Neural progenitor cell (in vitro differentiated cells): ENCODE results near the gene BEAN1. TPM values are rescaled to one million over a fixed set of nuclear protein-coding genes. Genes with fewer than 3 reads are reported as not detected.

Experiments
- DNase-seq: peaks from one replicate; pipeline ENCODE4 v3.0.0-alpha.2; 2016; ENCODE audit warnings: low spot score
- H2AFZ ChIP-seq: fragments of 200-600 bp; sonication (generic); replicated peaks from 2 replicates; pipeline ENCODE4 v1.6.1; 2016; ENCODE audit warnings: antibody characterized with exemption
- H3F3A ChIP-seq: fragments of 200-600 bp; sonication (generic); 2 replicates; pipeline ENCODE4 v1.6.1; 2016; ENCODE audit warnings: antibody characterized with exemption, low read depth
- H3K27ac ChIP-seq: fragments of 200-600 bp; sonication (generic); 2 replicates; pipeline ENCODE4 v1.5.1; 2016; ENCODE audit warnings: mild to moderate bottlenecking
- H3K27me3 ChIP-seq: fragments of 200-600 bp; sonication (generic); 2 replicates; pipeline ENCODE4 v1.6.1; 2016; ENCODE audit warnings: mild to moderate bottlenecking, moderate library complexity
- H3K36me3 ChIP-seq: fragments of 200-600 bp; sonication (generic); 2 replicates; pipeline ENCODE4 v1.5.1; 2016
- H3K4me1 ChIP-seq: fragments of 200-600 bp; sonication (generic); 2 replicates; pipeline ENCODE4 v1.6.1; 2016; ENCODE audit warnings: mixed run types
- H3K4me2 ChIP-seq: fragments of 200-600 bp; sonication (generic); 2 replicates; pipeline ENCODE4 v1.6.1; 2016
- H3K4me3 ChIP-seq: fragments of 200-600 bp; sonication (generic); 2 replicates; pipeline ENCODE4 v1.5.1; 2016
- H3K79me2 ChIP-seq: fragments of 200-600 bp; sonication (generic); 2 replicates; pipeline ENCODE4 v1.6.1; 2016; ENCODE audit warnings: low read depth
- H3K9ac ChIP-seq: fragments of 200-600 bp; sonication (generic); 2 replicates; pipeline ENCODE4 v1.6.1; 2016
- H3K9me3 ChIP-seq: fragments of 200-600 bp; sonication (generic); 2 replicates; pipeline ENCODE4 v1.5.1; 2016; ENCODE audit warnings: low read depth
- H4K20me1 ChIP-seq: fragments of 200-600 bp; sonication (generic); 2 replicates; pipeline ENCODE4 v1.6.1; 2016; ENCODE audit warnings: low read depth
- H3K27ac Mint-ChIP-seq: 3 replicates; pipeline ENCODE4 v1.8.0; 2021; ENCODE audit warnings: mixed read lengths
- H3K27me3 Mint-ChIP-seq: 2 replicates; pipeline ENCODE4 v1.8.0; 2022; ENCODE audit warnings: low read depth, mild to moderate bottlenecking, inconsistent platforms, moderate library complexity, mixed read lengths; ENCODE audit not compliant: insufficient read depth
- H3K36me3 Mint-ChIP-seq: 3 replicates; pipeline ENCODE4 v1.8.0; 2021; ENCODE audit warnings: mixed read lengths
- H3K4me1 Mint-ChIP-seq: 3 replicates; pipeline ENCODE4 v1.8.0; 2021; ENCODE audit warnings: mixed read lengths
- H3K4me3 Mint-ChIP-seq: 3 replicates; pipeline ENCODE4 v1.8.0; 2021; ENCODE audit warnings: mild to moderate bottlenecking, moderate library complexity, mixed read lengths
- H3K9me3 Mint-ChIP-seq: 3 replicates; pipeline ENCODE4 v1.8.0; 2020; ENCODE audit warnings: mixed read lengths
- EZH2 ChIP-seq: fragments of 200-600 bp; sonication (generic); IDR thresholded peaks from 2 replicates; pipeline ENCODE4 v1.6.1; 2017; ENCODE audit warnings: antibody characterized with exemption, mild to moderate bottlenecking, moderate library complexity
- EZH2phosphoT487 ChIP-seq: fragments of 200-600 bp; sonication (generic); IDR thresholded peaks from 2 replicates; pipeline ENCODE4 v1.6.1; 2017; ENCODE audit warnings: antibody characterized with exemption
- total RNA-seq: library from RNA; depleted of rRNA; stranded (reverse); fragments of >200 nt; gene quantifications from 2 replicates; pipeline ENCODE4 v1.2.3, GENCODE V29; 2015; ENCODE audit warnings: low replicate concordance
- TF ChIP-seq, protein P1 (sequence below): fragments of 200-600 bp; sonication (generic); IDR thresholded peaks from 2 replicates; pipeline ENCODE4 v1.5.1; 2017; ENCODE audit warnings: antibody characterized with exemption, mild to moderate bottlenecking

The BEAN1 gene
- total RNA-seq, 1 donor from 2014 or later: 0.32 TPM

DNA sequence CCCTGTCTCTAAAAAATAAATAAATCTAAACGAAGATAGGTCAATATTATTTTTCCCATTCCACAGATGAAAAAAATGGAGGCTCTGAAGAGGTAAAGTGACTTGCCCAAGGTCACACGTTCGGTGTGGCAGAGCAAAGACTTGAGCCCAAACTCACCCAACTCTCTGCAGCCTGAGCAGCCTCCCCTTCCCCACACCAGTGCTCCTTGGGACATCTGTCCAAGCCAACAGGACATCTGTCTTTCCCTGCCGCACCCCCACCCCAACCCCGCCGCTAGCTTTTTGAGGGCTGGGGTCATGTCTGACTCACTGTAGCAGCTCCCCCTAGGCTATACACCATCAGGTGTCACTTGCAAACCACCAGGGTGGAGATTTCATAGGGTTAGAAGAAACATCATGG is 5.2 kb upstream of the BEAN1 start:
- H3K36me3 Mint-ChIP-seq: no peaks in the 10 kb centered on the region
- H3K4me1 Mint-ChIP-seq: peaks cover 11% of the 10 kb centered on the region
- H3K4me1 ChIP-seq: no peaks in the 10 kb centered on the region

DNA sequence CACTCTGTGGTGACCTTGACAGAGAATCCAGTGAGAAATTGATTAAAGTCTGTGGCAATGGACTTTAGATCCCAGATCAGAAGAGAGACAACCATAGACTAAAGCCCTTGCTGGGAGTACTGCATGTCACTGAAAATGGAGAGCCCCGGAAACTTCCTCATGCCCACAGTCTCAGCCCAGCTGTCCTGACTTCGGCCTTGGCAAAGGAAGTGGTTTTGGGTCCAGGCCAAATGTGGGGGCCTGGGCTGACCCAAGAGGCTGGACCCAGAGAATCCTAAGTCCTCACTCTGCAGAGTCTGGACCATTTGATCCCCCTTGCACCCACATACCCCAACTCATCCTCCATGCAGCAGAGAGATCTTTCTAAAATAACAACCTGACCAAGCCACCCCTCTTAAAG is 4.7 kb upstream of the BEAN1 start:
- peaks cover 21% of the 10 kb centered on the region for H3K27me3 Mint-ChIP-seq

More for the DNA sequence above, 5.2 kb upstream of the BEAN1 start:
- no peak overlapping the region for H3K27ac Mint-ChIP-seq
- H2AFZ ChIP-seq: no peak overlapping the region
- TF ChIP-seq EZH2phosphoT487: no peak
- TF ChIP-seq, protein P1, sequence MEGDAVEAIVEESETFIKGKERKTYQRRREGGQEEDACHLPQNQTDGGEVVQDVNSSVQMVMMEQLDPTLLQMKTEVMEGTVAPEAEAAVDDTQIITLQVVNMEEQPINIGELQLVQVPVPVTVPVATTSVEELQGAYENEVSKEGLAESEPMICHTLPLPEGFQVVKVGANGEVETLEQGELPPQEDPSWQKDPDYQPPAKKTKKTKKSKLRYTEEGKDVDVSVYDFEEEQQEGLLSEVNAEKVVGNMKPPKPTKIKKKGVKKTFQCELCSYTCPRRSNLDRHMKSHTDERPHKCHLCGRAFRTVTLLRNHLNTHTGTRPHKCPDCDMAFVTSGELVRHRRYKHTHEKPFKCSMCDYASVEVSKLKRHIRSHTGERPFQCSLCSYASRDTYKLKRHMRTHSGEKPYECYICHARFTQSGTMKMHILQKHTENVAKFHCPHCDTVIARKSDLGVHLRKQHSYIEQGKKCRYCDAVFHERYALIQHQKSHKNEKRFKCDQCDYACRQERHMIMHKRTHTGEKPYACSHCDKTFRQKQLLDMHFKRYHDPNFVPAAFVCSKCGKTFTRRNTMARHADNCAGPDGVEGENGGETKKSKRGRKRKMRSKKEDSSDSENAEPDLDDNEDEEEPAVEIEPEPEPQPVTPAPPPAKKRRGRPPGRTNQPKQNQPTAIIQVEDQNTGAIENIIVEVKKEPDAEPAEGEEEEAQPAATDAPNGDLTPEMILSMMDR: no peak
- no peak for TF ChIP-seq EZH2
- no peak overlapping the region for H3K27ac ChIP-seq
- peaks cover 2% of the 10 kb centered on the region for H3K9me3 Mint-ChIP-seq
- H3K4me3 ChIP-seq: no peak overlapping the region
- H3K27me3 ChIP-seq: peaks cover 64% of the 10 kb centered on the region
- no peaks in the 10 kb centered on the region for H4K20me1 ChIP-seq
- H3K9ac ChIP-seq: no peak overlapping the region
- H3F3A ChIP-seq: no peaks in the 10 kb centered on the region
- no peaks in the 10 kb centered on the region for H3K36me3 ChIP-seq
- no peaks in the 10 kb centered on the region for H3K79me2 ChIP-seq
- H3K4me3 Mint-ChIP-seq: no peak overlapping the region
- peaks cover 23% of the 10 kb centered on the region for H3K27me3 Mint-ChIP-seq
- no peak overlapping the region for H3K4me2 ChIP-seq
- no peaks in the 10 kb centered on the region for H3K9me3 ChIP-seq
- DNase-seq: no peak

DNA sequence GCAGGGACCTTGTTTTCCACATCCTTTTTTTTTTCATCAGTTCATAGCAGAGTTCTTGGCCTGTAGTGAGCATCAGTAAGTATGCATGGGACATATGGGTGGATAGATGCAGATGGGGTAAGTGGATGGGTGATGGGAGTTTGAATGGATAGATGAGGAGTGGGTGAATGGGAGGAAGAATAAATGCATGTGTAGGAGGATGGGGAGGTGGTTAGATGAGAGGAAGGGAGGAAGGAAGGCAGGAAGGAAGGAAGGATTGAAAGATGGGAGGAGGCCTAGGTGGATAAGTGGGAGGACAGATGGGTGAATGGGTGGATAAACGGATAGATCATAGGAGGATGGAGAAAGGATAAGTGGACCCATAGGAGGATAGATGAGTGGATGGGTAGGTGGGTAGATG is 3.9 kb upstream of the BEAN1 start:
- H3K4me3 ChIP-seq: no peak overlapping the region
- H3K9me3 Mint-ChIP-seq: no peaks in the 10 kb centered on the region
- H3F3A ChIP-seq: peaks cover 8% of the 10 kb centered on the region
- peaks cover 5% of the 10 kb centered on the region for H3K4me1 ChIP-seq
- H3K27me3 ChIP-seq: peaks cover 76% of the 10 kb centered on the region
- DNase-seq: no peak
- H3K9ac ChIP-seq: no peak overlapping the region
- H3K36me3 ChIP-seq: no peaks in the 10 kb centered on the region
- no peaks in the 10 kb centered on the region for H3K9me3 ChIP-seq
- H3K4me2 ChIP-seq: no peak overlapping the region
- TF ChIP-seq EZH2 (no peak), EZH2phosphoT487 (no peak)
- TF ChIP-seq, protein P1: no peak
- H3K27ac Mint-ChIP-seq: no peak overlapping the region
- no peak overlapping the region for H3K27ac ChIP-seq
- H3K4me3 Mint-ChIP-seq: no peak overlapping the region
- no peak overlapping the region for H2AFZ ChIP-seq
- H3K4me1 Mint-ChIP-seq: peaks cover 12% of the 10 kb centered on the region
- H3K79me2 ChIP-seq: no peaks in the 10 kb centered on the region
- no peaks in the 10 kb centered on the region for H3K36me3 Mint-ChIP-seq
- H3K27me3 Mint-ChIP-seq: peaks cover 26% of the 10 kb centered on the region
- H4K20me1 ChIP-seq: peaks cover under 1% of the 10 kb centered on the region

More for the DNA sequence above, 4.7 kb upstream of the BEAN1 start:
- Histone ChIP-seq H3K4me3 (no peak overlapping the region), H3K36me3 (no peaks in the 10 kb centered on the region), H2AFZ (no peak overlapping the region), H3K27ac (no peak overlapping the region), H3K4me1 (no peaks in the 10 kb centered on the region), H3K27me3 (peaks cover 67% of the 10 kb centered on the region), H3K79me2 (no peaks in the 10 kb centered on the region), H3K9ac (no peak overlapping the region), H4K20me1 (no peaks in the 10 kb centered on the region), H3F3A (peaks cover under 1% of the 10 kb centered on the region), H3K9me3 (no peaks in the 10 kb centered on the region), H3K4me2 (no peak overlapping the region)
- no peak for DNase-seq
- Mint-ChIP-seq H3K9me3 (no peaks in the 10 kb centered on the region), H3K36me3 (no peaks in the 10 kb centered on the region), H3K27ac (no peak overlapping the region), H3K4me3 (no peak overlapping the region), H3K4me1 (peaks cover 11% of the 10 kb centered on the region)
- TF ChIP-seq EZH2phosphoT487 (no peak), EZH2 (no peak)
- TF ChIP-seq, protein P1: no peak
